IMR-90 (cell line): ENCODE data around the gene SCYGR7. TPM values are rescaled to one million over a fixed set of nuclear protein-coding genes. Genes with fewer than 3 reads are reported as not detected.
"Not testable (repeated sequence)": the region's sequence is repeated elsewhere in the genome, so short reads cannot be mapped to it uniquely, and the experiment has no call there.

Source experiments
- ATAC-seq: fragments of 200-7000 bp; cut with Tn5 transposase; 2 replicates; pipeline ENCODE4 v1.9.1; 2020; ENCODE audit warnings: low read depth, mild to moderate bottlenecking, moderate library complexity
- BruUV-seq: library from RNA; stranded (reverse); fragments of 400-500 nt; replicated peaks from 2 replicates; lab custom pipeline; 2021; lab: Mats Ljungman, UMichigan
- CTCF ChIA-PET: fragments of 300-600 bp; formaldehyde crosslinking; extraction: SDS; loops from one replicate; lab custom pipeline; 2021; ENCODE audit warnings: antibody characterized with exemption; lab: Yijun Ruan, JAX
- POLR2A ChIA-PET: fragments of 300-600 bp; sonication (Branson Sonifier 250); formaldehyde crosslinking; loops from one replicate; lab custom pipeline; 2022; ENCODE audit warnings: antibody characterized with exemption; ENCODE audit not compliant: unreplicated experiment; lab: Charles Lee
- DNase-seq: peaks from one replicate; pipeline ENCODE4 v3.0.0; 2013
- H2AFZ ChIP-seq: replicated peaks from 2 replicates; pipeline ENCODE3; 2013; ENCODE audit warnings: low read length, mild to moderate bottlenecking; ENCODE audit not compliant: poor library complexity
- H2AK5ac ChIP-seq: 2 replicates; pipeline ENCODE4 v1.6.1; 2013; ENCODE audit warnings: low read depth, low read length, inconsistent platforms
- H2AK9ac ChIP-seq: replicated peaks from 2 replicates; pipeline ENCODE3; 2013; ENCODE audit warnings: mild to moderate bottlenecking, low read depth, low read length, moderate library complexity; ENCODE audit not compliant: poor library complexity
- H2BK120ac ChIP-seq: 2 replicates; pipeline ENCODE4 v1.6.1; 2013; ENCODE audit warnings: low read depth, low read length, inconsistent platforms
- H2BK15ac ChIP-seq: 3 replicates; pipeline ENCODE4 v1.6.1; 2013; ENCODE audit warnings: low read depth, low read length, inconsistent platforms
- H2BK20ac ChIP-seq: 2 replicates; pipeline ENCODE4 v1.6.1; 2013; ENCODE audit warnings: low read depth, mild to moderate bottlenecking, inconsistent platforms, low read length, moderate library complexity
- H2BK5ac ChIP-seq: 2 replicates; pipeline ENCODE4 v1.6.1; 2013; ENCODE audit warnings: mild to moderate bottlenecking, low read depth, low read length, inconsistent platforms; ENCODE audit not compliant: poor library complexity, severe bottlenecking
- H3K14ac ChIP-seq: replicated peaks from 2 replicates; pipeline ENCODE4 v1.6.1; 2013; ENCODE audit warnings: low read depth, low read length, inconsistent platforms
- H3K18ac ChIP-seq: 2 replicates; pipeline ENCODE4 v1.6.1; 2013; ENCODE audit warnings: low read depth, low read length, control low read depth
- H3K23ac ChIP-seq: 2 replicates; pipeline ENCODE4 v1.6.1; 2013; ENCODE audit warnings: low read depth, low read length, inconsistent platforms
- H3K27ac ChIP-seq: 2 replicates; pipeline ENCODE4 v1.5.1; 2013; ENCODE audit warnings: mild to moderate bottlenecking, control low read depth, low read length; ENCODE audit not compliant: insufficient read depth
- H3K27me3 ChIP-seq: 2 replicates; pipeline ENCODE4 v1.6.1; 2013; ENCODE audit warnings: low read length; ENCODE audit not compliant: control insufficient read depth, insufficient read depth
- H3K36me3 ChIP-seq: 2 replicates; pipeline ENCODE4 v1.6.1; 2013; ENCODE audit warnings: low read length, mixed read lengths; ENCODE audit not compliant: control insufficient read depth, insufficient read depth
- H3K4ac ChIP-seq: 2 replicates; pipeline ENCODE4 v1.6.1; 2013; ENCODE audit warnings: low read depth, low read length, inconsistent platforms
- H3K4me1 ChIP-seq: 2 replicates; pipeline ENCODE4 v1.6.1; 2013; ENCODE audit warnings: low read length, mixed read lengths; ENCODE audit not compliant: control insufficient read depth, insufficient read depth
- H3K4me2 ChIP-seq: 2 replicates; pipeline ENCODE4 v1.6.1; 2013; ENCODE audit warnings: low read depth, mild to moderate bottlenecking, control low read depth, low read length, moderate library complexity
- H3K4me3 ChIP-seq: 2 replicates; pipeline ENCODE4 v1.5.1; 2013; ENCODE audit warnings: low read depth, mild to moderate bottlenecking, control low read depth, low read length, moderate library complexity; ENCODE audit not compliant: insufficient read depth
- H3K56ac ChIP-seq: 2 replicates; pipeline ENCODE4 v1.6.1; 2013; ENCODE audit warnings: low read length, inconsistent platforms; ENCODE audit not compliant: insufficient read depth; ENCODE audit errors: extremely low read depth
- H3K79me1 ChIP-seq, 2 experiments: 2 replicates each; pipeline ENCODE4 v1.6.1; 2013; ENCODE audit warnings: low read length in 2 of 2, inconsistent platforms in 1 of 2, low read depth in 1 of 2
- H3K9ac ChIP-seq: 2 replicates; pipeline ENCODE4 v1.6.1; 2013; ENCODE audit warnings: low read depth, low read length, control low read depth
- H3K9me1 ChIP-seq: 2 replicates; pipeline ENCODE4 v1.6.1; 2013; ENCODE audit warnings: low read length, inconsistent platforms; ENCODE audit not compliant: insufficient read depth
- H3K9me3 ChIP-seq: 2 replicates; pipeline ENCODE4 v1.6.1; 2013; ENCODE audit warnings: low read length; ENCODE audit not compliant: control insufficient read depth, insufficient read depth
- H4K20me1 ChIP-seq: 2 replicates; pipeline ENCODE4 v1.6.1; 2013; ENCODE audit warnings: low read length, inconsistent platforms; ENCODE audit not compliant: insufficient read depth
- H4K5ac ChIP-seq: 2 replicates; pipeline ENCODE4 v1.6.1; 2013; ENCODE audit warnings: mild to moderate bottlenecking, low read depth, low read length, control low read depth
- H4K8ac ChIP-seq, 2 experiments: 2 replicates each; pipeline ENCODE4 v1.6.1; 2013; ENCODE audit warnings: low read depth in 2 of 2, low read length in 2 of 2, control low read depth in 1 of 2, inconsistent platforms in 1 of 2
- H4K91ac ChIP-seq: 2 replicates; pipeline ENCODE4 v1.6.1; 2013; ENCODE audit warnings: low read depth, low read length, inconsistent platforms; ENCODE audit not compliant: insufficient read depth
- WGBS, 2 experiments: methylation state at CpG; one replicate each; pipeline versions ENCODE4 v1.1.5 to v1.1.7; 2013; ENCODE audit warnings: missing lambda C conversion rate in 2 of 2; ENCODE audit not compliant: insufficient read length in 1 of 2; ENCODE audit errors: extremely low coverage in 2 of 2; 5-methylcytosine and 5-hydroxymethylcytosine counted together
- dilution Hi-C: fragments of 300-500 bp; cut with HindIII; formaldehyde crosslinking; loops from one replicate; pipeline ENCODE4 v1.14.3; 2018; ENCODE audit warnings: low sequenced_read_pairs; ENCODE audit not compliant: unreplicated experiment
- in situ Hi-C: fragments of 300-500 bp; cut with MboI; formaldehyde crosslinking; loops from 3 replicates; pipeline ENCODE4 v1.14.3; 2019; ENCODE audit warnings: low sequenced_read_pairs, inconsistent platforms, mixed read lengths
- intact Hi-C: fragments of 100-400 bp; cut with micrococcal nuclease; formaldehyde crosslinking; loops from 2 replicates; pipeline ENCODE4 v1.10.0; 2022
- polyA plus RNA-seq, 3 experiments: library from polyadenylated mRNA; depleted of rRNA; stranded (reverse); fragments of >200 nt; gene quantifications; 2 replicates each; pipeline ENCODE4 v1.2.3, GENCODE V29; 2012; ENCODE audit warnings: low replicate concordance in 1 of 3
- total RNA-seq: library from RNA; depleted of rRNA; stranded (reverse); fragments of >200 nt; gene quantifications from 2 replicates; pipeline ENCODE4 v1.2.3, GENCODE V29; 2012

SCYGR7 gene
- total and polyA plus RNA-seq, 2 of the 4 experiments (the other 2 are of a cell fraction), result not detected

DNA sequence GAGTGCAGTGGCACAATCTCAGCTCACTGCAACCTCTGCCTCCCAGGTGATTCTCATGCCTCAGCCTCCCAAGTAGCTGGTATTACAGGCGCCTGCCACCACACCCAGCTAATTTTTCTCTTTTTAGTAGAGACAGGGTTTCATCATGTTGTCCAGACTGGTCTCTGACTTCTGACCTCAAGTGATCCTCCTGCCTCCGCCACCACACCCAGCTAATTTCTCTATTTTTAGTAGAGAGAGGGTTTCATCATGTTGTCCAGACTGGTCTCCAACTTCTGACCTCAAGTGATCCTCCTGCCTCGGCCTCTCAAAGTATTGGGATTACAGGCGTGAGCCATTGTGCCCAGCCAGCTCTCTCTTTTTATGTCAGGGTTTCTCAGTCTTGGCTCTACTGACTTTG, 28.1 kb downstream of the SCYGR7 start:
- H3K4me3 ChIP-seq, H2BK20ac ChIP-seq, H3K56ac ChIP-seq, H4K5ac ChIP-seq, H3K4me1 ChIP-seq, dilution Hi-C loops, H3K14ac ChIP-seq, in situ Hi-C loops, H2BK15ac ChIP-seq, H3K36me3 ChIP-seq, H3K27me3 ChIP-seq, H2BK5ac ChIP-seq, DNase-seq, H4K20me1 ChIP-seq, H4K8ac ChIP-seq, H3K9me3 ChIP-seq, H3K4ac ChIP-seq, H3K4me2 ChIP-seq, ATAC-seq, H3K18ac ChIP-seq, H3K27ac ChIP-seq, H3K9ac ChIP-seq, H3K9me1 ChIP-seq, H2AK9ac ChIP-seq, H4K91ac ChIP-seq, BruUV-seq, H3K79me1 ChIP-seq, H2BK120ac ChIP-seq, H2AK5ac ChIP-seq, H2AFZ ChIP-seq, H3K23ac ChIP-seq, intact Hi-C loops: not testable (repeated sequence)
- POLR2A ChIA-PET, result interaction anchor here (0.6 kb wide), 1 partner anchor 10 kb away, joined by 7 read pairs; no protein-coding TSS in a partner anchor
- 100% methylated on average over 2 of the region's 4 CpGs; no CpG with 5 or more reads in 1 of the 2 experiments for WGBS, 2 experiments
- CTCF ChIA-PET, result interaction anchor here (0.6 kb wide), 1 partner anchor 336 kb away, joined by 4 read pairs; no protein-coding TSS in a partner anchor
